ENCODE data around the gene GLB1L.
"Not testable (repeated sequence)": the region's sequence is repeated elsewhere in the genome, so short reads cannot be mapped to it uniquely, and the experiment has no call there.

GLB1L gene

DNA sequence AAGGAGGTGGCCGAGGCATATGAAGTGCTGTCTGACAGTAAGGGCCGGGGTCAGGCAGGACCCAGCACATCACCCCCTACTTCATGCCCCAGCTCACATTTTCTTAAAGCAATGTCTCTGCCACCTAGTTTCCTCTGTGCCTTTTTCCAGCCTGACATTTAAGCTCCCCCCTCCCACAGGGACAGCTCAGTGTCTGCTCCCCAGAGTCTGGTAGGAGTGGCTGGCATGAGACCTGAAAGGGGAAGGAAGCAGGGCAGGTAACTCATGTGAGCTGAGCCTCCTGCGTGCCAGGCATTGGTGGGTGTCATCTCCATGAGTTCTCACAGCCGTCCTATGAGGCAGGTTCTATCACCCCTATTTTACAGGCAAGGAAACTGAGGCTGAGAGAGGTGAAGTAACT lies 35.4 kb upstream of the GLB1L start:
- no peak for DNase-seq (ENCODE audit: low read depth)

DNA sequence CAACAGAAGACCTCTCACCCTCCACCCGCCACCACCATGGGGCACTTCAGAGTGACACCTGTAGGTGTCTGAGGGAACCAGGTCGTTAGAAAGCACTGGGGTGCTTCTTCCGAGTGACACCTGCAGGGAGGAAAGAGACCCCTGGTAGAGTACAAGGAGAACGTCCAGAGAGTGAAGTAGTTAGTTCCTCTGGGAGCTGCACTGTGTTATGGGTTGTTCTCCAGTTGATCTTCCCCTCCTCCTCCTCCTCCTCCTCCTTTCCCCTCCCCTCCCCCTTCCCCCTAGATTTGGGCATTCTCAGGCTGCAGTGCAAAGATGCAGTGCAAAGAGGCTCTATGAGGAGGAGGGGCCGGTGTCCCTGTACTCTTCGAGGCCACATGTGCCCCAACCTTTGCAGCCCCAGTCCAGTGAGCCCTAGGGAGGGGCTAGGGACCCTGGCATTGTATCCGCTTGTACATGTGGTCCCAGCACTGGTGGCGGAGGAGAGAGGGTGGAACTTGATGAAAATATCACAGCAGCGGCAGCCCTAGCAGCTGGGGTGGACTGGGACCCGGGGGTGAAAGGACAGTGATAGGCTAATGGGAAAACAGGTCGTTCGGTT lies 34.8 kb upstream of the GLB1L start:
- no peak for DNase-seq (ENCODE audit: low read depth)

- peak; percentile 99 for DNase-seq (ENCODE audit: low read depth)
Observed at GRCh38 chr2:219279151-219279915, 34.1 kb upstream of the GLB1L start, which contains the start of gene DNAJB2. Gene DNAJB2 (plus strand): TSS chr2:219279366. CDS start chr2:219279834, 468 bp downstream.

GRCh38 chr2:219278655-219279150 lies 33.5 kb upstream of the GLB1L start:
- no peak for DNase-seq (ENCODE audit: low read depth)

DNA sequence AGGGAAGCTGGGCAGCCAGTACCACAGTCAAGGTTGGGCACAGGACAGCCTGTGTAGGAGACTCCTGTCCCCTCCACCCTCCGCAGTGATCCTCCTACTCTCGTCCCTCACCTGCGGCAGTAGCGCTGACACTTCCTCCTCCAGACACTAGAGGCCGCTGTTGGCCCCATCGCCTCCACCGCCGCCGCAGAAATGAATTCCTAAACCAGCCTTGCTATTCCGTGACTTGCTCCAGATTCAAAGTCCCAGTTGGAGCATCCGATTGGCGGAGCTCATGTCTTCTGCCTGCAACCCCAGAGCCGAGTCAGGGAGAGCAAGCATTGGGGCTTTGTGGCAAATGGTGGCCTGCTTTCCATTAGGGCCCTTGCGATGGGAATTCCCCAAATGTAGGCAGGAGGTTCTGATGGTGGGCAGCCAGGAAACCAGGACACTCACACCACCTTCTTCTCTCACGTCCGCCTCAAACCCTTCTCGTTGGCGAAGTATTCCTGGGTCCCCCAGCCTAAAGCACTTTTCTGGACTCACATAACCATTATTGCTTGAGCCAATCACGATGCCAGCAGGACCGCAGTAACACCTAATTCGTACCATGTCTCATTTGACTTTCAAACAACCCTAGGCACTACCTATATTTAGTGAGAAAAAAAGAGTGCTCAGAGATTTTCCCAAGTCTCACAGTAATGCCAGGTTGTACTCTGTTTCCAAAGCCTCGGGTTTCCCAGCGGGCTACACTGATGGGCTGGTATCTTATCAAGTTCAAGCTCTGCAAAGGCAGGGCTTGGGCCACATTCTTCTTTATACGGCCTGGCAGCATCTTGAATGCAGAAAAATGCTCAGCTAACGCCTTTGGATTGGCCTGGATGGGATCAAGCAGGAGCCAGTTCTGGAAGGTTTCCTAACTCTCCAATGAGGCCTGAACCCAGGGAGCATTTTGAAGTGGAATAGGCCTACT lies 32.7 kb upstream of the GLB1L start:
- DNase-seq (ENCODE audit: low read depth): peak; percentile 62

GRCh38 chr2:219274361-219274921 lies 29.2 kb upstream of the GLB1L start:
- DNase-seq (ENCODE audit: low read depth): no peak

GRCh38 chr2:219273937-219274336 lies 28.7 kb upstream of the GLB1L start:
- DNase-seq (ENCODE audit: low read depth): no peak

- DNase-seq (ENCODE audit: low read depth): no peak
Observed at GRCh38 chr2:219272995-219273394, 27.8 kb upstream of the GLB1L start.

DNA sequence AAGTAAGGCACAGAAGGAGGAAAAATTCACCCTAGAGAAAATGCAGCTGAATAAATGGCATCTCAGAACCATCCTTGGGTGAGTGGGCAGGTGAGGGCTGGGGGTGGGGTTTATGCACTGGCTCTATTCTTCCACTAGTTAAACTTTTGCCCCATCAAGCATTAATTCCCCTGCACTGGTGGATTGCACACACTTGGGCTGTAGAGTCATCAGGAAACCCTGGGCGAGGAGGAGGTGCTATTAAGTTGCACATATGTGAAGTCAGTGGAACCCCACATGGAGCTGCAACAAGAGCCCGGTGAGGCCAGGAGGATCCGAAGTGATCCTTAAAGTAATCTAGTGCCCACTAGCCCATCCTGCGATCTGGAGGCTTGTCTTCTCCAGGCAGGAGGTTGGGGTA lies 27.1 kb upstream of the GLB1L start:
- DNase-seq (ENCODE audit: low read depth): no peak

GRCh38 chr2:219271021-219271420 lies 25.8 kb upstream of the GLB1L start:
- DNase-seq (ENCODE audit: low read depth): no peak

DNA sequence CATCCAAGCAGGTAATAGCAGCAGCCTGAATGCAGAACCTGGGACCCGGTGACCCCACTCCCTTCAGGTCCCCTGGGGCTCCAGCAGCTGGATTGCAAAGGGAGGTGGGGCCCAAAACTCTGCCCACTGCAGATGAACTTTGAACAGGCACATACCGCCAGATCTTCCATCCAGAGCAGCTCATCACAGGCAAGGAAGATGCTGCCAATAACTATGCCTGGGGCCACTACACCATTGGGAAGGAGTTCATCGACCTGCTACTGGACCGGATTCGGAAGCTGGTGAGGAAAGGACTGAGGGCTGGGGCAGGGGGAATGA lies 24.8 kb upstream of the GLB1L start:
- DNase-seq (ENCODE audit: low read depth): no peak

- no peak for DNase-seq (ENCODE audit: low read depth)
Observed at GRCh38 chr2:219269362-219270054, 24.3 kb upstream of the GLB1L start.

DNA sequence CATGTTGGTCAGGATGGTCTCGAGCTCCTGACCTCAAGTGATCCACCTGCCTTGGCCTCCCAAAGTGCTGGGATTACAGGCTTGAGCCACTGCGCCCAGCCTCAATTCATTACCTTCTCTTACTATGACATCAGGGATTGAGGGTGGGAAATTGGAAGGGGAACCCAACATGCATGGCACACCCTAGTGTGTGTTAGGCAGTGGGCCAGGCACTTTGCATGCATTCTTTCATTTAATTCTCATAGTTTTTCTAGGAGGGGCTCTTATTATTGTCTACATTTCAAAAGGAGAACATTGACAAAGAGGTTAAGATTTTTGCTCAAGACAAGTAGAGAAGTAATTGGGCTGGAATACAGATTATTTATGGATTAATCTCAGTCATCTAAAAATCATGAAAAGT lies 23.1 kb upstream of the GLB1L start:
- DNase-seq (ENCODE audit: low read depth): no peak

- DNase-seq (ENCODE audit: low read depth): no peak
Observed at GRCh38 chr2:219266886-219267285, 21.6 kb upstream of the GLB1L start.

- DNase-seq (ENCODE audit: low read depth): no peak
Observed at GRCh38 chr2:219266232-219266631, 21.0 kb upstream of the GLB1L start.

DNA sequence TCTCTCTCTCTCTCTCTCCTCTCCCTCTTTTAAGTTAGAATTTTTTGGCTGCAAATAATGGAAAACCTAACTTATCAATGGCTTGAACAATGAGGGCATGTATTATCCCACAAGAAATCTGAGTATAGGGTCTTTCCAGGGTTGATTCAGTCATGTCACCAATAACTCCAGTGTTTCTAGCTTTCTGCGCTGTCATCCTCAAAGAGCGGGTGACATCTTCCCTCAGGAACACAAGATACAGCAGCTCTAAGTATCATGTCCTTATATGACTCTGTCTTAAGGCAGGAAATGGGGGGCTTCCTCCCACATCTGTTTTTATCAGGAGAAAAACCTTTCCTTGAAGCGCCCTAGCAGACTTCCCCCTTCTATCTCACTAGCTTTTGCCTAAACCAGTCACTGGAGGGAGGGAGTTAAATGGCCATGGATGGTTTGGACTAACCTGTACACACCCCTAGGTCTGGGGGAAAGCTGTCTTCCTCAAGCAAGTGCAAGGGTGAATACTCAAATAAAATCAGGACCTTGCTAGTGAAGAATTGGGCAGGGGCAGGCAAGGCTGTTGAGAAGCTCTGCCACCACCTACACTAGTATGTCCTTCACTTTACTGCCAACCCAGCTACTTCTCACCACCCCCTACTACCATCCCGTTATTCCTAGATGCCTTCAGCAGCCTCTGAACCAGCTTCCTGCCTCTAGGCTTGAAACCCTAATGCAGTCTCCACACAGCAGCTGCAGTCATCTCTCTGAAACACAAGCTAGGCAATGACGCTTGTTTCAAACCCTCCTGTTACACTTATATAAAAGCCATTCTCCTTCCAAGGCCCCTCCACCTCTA lies 16.0 kb upstream of the GLB1L start:
- no peak for DNase-seq (ENCODE audit: low read depth)

DNA sequence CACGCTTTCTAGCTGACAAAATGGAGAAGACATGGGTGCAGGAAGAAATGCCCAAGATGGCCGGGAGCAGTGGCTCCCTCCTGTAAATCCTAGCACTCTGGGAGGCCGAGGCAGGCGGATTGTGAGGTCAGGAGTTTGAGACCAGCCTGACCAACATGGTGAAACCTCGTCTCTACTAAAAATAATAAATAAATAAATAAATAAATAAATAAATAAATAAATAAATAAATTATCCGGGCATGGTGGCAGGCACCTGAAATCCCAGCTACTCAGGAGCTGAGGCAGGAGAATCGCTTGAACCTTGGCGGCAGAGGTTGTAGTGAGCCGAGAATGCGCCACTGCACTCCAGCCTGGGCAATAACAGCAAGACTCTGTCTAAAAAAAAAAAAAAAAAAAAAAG lies 13.7 kb upstream of the GLB1L start:
- DNase-seq (ENCODE audit: low read depth): not testable (repeated sequence)

DNA sequence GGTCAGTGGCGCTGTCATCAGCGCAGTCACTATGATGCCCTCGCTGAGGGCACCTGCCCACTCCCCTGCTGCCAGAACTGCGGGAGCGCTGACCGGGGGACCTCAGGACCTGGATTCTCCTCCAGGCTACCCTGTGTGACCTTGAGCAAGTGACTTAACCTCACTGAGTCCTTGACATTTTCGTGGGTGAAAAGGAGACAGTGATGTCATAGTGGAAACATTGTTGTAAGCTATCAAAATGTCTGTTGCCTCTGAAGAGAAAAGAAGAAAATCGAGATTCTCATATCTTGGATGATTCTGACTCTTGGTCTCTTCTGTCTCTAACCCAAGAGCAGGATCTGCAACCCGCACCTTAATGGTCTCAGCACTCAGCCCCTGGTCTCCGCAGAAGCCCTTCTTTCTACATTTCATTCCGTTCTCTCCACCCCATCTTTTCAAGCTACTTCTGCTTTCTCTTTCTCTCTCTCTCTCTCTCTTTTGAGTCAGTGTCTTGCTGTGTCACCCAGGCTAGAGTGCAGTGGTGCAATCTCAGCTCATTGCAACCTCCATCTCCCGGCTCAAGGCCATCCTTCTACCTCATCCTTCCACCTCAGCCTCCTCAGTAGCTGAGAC lies 9.5 kb upstream of the GLB1L start:
- peak; percentile 19 for DNase-seq (ENCODE audit: low read depth)

DNA sequence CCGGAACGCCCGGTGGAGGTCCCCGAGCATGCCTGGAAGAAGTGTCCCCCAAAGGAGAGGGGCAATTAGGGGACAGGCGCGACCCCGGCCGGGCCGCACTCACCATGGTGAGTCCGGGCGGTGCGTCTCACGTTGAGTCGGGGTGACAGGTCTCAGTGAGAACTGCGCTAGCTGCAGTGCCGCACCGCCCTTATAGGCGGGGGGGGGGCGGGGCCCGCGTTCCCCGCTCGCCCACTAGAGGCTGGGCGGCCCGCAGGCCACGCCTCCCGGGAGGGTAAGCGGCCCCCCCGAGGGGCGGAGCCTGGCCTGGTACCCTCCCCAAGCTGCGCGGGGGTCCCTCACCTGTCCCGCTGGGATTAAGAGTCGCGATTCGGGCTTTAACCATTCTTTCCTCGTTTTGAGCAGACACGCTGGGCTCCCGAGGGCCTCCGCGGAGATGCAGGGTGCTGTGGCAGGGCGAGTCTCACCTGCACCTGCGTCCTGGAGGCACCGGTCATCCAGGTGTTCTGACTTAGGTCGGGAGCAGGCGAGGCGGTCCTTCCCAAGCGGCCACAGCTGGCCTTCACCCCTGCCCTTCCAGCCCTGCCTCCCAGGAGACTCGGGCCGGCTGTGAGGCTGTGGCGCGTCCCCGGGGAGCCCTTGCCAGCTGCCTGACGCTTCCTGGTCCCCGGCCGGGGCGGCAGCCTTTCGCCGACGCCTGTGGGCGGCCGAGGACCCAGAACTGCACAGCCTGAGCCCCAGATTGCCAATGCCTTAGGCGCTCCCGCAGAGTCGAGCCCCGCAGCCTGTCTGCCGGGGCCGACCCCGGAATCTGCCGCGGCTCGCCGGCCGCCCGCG lies 8.7 kb upstream of the GLB1L start, which contains the start of gene TUBA4A:
Gene TUBA4A, minus strand, starts transcription at position 166 of the 837 bp plus-strand sequence. Its CDS starts 60 bp downstream, at position 106.
- peak; percentile 90 for DNase-seq (ENCODE audit: low read depth)
